GM18907 (cell line): Measurements from ENCODE around the gene MT1X.
"Not testable (repeated sequence)": the region's sequence is repeated elsewhere in the genome, so short reads cannot be mapped to it uniquely, and the experiment has no call there.

Source experiments
- ATAC-seq: cut with Tn5 transposase; IDR thresholded peaks from one replicate; pipeline ENCODE4 v1.9.1; 2021; ENCODE audit warnings: mild to moderate bottlenecking, moderate library complexity; ENCODE audit not compliant: unreplicated experiment

The MT1X gene

DNA sequence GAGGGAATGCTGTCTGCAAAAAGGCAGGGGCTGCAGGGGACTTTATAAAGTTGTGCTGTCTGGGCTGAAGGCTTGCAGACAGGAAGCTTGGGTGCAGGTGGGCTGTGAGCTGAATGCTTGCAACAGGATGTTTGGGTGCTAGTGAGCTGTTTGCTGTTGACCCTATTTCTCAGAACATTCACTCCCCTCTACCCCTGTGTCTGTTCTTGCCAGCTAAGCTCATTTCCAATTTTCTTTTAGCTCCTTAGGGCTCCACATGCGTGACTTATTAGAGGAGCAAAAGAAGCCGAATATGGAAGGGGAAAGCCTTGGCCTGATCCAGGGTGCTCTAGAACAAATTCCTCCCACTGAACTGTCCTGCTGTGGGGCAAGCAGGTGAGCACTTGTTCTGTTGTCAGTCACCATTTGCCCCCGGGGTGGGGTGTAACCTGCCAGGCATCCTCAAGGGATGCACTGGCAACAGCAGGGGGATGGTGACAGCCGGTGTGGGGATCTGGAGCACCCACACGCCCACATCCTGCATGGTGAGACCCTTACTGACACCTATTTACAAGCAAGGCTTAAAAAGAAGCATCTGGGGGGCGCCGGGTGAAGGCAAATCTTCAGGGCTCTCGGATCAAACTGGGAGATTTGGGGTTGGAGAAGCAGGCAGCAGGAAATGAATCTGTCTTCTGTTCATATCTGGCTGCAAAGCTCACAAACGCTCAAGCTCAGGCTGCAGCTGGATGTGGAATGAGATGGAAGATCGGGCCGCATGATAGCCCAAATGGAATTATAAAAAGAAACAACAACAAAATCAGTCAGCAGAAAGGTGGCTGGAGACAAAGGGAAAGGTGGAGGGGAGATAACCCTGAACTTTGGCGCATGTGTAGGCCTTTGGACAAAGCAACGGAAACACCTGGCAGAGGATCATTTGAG is 26.5 kb downstream of the MT1X start:
- no peak for ATAC-seq

DNA sequence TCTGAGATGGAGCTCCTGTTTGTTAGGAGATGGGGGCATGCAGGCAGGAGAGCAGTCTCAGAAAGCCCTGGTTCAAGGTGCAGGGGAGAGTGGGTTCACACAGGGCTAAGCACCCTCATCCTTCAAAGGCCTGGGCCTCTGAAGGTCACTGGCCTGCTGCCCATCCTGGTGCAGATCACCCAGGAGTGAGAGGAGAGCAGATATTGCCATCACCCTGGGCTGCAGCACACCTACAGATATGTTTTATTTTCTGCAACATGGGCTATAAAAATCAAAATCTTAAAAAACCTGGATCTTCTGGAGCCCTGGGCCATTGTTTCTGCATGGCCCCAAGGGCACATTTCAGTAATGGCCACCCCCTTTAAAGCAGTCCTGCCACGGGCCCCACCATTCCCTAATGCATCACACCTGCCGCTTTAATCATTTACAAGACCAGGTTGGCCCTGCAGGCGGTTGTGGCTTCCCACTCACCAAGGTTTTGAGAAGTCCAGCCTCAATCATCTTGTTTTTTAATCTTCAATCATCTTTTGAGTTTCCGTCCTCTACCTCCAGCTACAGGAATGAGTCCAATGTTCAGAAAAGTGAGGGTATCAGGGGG is 27.3 kb downstream of the MT1X start:
- ATAC-seq = peak; percentile 44

DNA sequence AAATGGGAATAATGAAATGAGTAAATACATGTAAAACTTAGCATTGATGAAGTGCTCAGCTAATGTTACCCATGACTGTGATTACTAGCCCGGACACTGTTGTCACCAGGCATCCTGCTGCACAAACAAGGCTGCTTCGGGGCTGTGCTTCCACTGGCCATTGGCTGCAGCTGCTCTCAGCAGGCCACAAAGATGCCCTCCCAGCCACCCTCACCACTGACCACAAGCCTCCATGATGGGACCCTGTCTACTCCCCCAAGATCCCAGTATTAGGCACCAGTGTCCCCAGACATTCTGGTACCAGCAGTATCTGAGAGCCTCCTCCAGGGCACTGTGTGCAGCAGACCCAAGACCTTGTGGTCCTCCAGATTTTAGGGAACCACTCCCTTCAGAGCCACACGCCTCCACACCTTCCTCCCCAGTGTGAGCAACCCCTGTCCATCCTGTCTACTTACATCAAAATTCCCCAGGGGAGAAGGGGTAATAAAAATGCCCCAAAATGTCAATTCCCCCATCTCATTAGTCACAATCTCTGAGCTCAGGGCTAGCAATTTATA is 28.0 kb downstream of the MT1X start:
- peak; percentile 28 for ATAC-seq

DNA sequence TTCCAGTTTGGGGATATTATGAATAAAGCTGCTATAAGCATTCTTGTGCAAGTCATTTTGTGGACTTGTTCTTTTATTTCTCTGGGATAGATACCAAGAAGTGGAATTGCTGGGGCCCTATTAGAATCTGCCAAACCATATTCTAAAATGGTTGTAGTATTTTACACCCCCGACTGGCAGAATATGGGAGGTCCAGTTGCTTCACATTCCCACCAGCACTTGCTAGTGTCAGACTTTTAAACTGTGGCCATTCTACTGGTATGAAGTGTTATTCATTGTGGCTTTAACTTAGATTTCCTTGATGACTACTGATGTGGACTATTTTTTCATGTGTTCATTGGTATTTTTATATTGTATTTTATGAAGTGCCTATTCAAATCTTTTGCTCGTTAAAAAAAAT is 29.6 kb downstream of the MT1X start:
- no peak for ATAC-seq

DNA sequence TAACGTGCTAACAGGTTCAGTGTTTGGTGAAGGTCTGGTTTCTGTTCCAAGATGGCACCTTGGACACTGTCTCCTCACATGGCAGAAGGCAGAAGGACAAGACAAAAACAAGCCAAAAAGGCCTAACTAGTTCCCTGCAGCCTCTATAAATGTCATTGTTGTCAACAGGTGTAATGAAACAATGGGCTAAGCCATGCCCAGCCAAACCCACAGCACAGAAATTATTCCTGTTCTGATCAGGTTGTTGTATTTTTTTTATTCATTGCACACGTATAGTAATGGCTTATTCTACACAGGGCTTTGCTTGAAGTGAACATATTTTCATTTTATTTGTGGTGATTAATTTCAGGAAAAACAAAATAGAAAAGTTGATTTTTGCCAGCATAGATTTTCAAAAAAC is 31.5 kb downstream of the MT1X start:
- ATAC-seq = no peak

DNA sequence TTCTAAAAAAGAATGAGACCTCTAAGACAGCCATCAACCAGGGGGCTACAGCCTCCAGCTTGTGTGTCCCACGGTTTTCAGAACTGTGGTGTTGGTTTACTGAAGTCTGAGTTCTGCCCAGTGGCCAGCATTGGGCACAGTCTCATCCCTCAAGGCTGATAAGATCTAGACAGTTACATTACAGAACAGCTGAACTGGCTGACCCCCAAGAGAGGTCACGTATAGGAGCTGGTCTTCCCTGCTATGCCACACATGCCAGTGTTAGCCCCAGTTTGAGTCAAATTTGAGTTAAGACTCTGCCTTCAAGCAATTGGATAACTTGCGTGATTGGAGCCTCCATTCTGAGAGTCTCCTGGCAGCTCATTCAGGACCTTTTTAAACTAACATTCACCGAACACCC is 32.9 kb downstream of the MT1X start:
- ATAC-seq = no peak

DNA sequence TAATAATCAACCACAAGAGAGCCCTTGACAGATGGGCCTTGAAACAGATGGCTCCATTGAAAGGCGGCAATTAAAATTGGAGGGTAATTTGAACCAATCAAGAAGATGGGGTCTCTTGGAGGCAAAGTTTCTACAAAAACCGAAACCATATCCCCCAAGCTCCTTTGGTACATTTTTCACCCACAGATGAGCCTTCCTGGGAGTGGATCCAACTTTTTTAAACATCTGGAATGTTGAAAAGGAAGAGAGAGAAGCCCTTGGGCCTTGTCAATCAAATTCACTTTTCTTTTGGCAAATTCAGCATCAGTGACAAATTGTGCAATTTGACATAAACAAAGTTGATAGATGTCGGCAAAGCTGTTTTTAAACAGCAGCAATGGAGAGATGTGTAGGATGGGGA is 34.5 kb downstream of the MT1X start:
- ATAC-seq = no peak

DNA sequence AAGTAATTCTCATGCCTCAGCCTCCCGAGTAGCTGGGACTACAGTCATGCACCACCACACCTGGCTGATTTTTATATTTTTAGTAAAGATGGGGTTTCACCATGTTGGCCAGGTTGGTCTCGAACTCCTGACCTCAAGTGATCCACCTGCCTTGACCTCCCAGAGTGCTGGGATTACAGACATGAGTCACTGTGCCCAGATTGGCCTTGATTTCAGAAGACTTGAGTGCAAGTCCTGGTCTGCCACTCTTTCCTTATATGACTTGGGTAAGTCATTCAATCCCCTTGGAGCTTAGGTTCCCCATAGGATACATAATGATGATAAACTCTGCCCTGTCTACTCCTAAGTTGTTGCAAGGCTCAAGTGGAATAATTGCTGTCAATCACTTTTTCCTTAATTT is 35.3 kb downstream of the MT1X start:
- ATAC-seq = not testable (repeated sequence)

DNA sequence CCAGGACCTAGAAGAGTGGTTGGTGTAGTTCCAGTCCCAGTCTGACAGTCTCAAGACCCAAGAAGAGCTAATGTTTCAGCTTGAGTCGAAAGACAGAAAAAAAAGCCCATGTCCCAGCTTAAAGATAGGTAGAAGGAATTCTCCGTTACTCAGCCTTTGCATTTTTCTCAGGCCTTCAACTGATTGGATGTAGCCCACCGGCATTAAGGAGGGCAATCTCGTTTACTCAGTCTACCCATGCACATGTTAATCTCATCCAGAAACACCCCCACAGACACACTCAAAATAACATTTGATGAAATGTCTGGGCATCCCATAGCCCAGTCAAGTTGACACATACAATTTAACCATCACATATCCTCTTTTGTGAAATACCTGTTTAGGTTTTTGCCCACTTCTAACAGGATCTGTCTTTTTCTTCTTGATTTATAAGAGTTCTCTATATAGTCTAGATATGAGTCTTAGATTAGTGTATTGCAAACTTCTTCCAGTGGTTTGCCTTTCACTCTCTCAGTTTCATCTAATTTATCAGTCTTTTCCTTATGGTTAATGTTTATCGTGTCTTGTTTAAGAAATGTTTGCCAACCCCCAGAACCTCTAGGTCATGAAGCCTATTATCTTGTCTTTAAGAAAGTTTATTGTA is 40.1 kb downstream of the MT1X start:
- ATAC-seq = no peak

DNA sequence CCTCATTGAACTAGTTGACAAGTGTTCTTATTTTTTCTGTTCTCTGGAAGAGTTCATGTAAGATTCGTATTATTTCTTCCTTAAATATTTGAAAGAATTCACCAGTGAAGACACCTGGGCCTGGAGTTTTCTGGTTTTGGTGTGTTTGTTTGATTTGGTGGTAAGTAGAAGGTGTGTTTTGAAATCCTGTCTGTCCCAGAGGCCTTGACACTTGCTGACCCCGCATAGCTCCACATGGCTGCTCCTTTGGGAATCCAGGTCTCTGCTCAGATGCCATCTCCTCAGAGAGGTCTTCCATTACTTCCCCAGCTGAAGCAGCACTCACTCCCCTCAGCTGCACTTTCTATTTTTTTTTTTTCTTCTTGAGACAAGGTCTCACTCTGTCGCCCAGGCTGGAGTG is 41.9 kb downstream of the MT1X start:
- ATAC-seq = no peak

DNA sequence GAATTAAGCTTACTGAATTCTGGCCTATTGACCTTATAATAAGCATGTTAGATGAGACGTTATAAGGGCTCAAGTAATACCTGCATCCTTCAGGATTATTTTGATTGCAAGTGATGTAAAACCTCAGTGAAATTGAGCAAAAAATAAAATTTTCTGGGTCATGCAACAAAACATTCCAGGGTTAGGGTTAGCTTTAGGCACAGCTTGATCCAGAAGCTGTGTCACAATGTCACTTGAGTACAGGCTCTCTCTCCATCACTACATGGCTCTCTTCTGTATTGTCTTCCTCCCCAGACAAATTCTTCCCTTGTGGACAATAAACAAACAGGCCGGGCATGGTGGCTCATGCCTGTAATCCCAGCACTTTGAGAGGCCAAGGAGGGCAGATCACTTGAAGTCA is 44.0 kb downstream of the MT1X start:
- ATAC-seq = no peak

DNA sequence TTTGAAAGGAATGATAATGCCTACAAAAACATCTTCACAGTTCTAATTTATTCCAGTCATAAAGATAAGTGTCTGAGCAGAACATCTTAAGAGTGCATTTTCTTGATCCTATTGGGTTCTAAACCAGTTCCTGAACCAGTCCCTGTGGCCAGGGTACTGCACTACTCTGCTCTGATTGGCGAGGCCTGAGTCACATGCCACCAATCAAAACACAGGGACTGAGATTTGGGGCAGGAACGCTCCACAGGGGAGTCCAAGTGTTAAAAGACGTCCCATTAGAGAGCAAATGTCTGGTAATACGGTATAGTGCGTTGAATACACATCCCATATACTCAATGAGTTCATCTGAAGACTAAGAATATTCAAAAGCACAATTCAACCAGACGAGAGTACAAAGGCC is 44.7 kb downstream of the MT1X start:
- ATAC-seq = no peak

DNA sequence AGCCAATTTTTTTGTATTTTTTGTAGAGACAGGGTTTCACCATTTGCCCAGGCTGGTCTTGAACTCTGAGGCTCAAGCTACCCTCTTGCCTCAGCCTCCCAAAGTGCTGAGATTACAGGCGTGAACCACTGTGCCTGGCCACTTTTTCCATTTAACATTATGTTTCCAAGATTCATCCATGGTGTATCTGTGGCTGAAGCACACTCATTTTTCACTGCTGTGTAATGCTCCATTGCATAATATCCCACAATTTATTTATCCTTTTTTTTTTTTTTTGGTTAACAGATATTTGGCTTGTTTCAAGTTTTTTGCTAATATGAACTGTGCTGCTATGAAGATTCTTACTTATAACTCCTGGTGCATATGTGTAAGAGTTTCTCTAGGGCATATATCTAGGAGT is 45.8 kb downstream of the MT1X start:
- no peak for ATAC-seq

DNA sequence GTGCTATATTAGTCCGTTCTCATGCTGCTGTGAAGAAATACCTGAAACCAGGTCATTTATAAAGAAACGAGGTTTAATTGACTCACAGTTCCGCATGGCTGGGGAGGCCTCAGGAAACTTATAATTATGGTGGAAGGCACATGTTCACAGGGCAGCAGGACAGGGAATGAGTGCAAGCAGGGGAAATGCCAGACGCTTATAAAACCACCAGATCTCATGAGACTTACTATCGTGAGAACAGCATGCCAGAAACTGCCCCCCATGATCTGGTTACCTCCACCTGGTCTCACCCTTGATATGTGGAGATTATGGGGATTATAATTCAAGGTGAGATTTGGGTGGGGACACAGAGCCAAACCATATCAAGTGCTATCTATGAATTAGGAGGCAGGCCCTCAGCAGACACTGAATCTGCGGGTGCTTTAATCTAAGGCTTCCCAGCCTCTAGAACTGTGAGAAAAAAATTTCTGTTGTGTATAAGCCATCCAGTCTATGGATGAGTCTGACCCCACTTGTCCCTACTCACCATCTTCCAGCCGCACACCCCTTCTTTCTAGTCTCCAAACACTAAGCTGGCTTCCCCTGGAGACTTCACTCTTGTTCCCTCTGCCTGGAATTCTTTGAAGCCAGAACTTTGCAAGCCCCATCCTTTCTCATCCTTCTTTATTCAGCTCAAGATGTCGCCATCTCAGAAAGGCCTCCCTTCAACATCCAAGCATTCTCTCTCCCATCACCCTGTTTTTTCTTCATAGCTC is 46.9 kb downstream of the MT1X start:
- ATAC-seq = no peak

DNA sequence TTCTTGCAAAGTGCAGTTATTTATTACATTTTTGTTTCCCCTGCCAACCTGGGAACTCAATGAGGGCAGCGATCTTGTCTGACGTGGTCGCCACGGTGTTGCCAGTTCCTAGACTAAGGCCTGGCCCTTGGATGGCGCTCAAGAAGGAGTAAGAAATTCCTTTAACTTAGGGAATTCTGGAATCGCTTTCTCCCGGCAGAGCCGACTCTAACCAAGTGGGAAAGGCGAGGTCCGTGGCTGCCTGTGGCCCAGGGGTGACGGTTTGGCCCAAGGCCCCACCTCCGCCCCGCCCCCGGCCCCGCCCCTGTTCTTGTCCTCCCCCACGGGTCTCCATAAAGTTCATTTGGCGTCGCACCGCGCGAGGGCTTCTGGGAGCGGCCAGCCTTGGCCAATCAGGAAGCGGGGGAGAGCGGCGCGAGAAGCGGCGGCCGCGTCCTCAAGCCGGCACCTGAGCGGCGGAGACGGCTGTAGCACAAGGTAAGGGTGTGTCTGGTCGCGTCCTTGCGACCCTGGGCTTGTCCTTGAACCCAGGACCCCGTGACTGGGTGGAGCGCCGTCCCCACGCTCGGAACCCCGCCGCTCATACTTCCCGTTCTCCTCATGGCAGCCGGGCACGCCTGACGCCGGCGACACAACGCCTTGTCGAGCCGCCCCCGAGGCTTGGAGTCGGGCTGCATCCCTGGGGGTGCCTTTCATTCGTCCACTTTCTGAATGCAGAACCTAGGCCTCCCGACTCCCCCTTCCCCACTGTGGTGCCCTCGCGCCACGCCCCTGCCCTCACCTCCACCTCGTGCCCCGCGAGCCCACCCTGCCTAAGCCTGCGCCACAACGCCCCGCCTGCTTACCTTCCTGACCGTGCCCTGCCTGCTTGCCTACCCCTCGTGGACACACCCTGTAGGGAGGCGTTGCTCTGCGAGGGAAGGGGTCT is 47.7 kb downstream of the MT1X start, which contains the start of gene NUP93:
NUP93 (plus strand) TSS at position 395 of the 928 bp plus-strand sequence. CDS start 18,119 bp downstream, outside the sequence.
- ATAC-seq = peak; percentile 72

DNA sequence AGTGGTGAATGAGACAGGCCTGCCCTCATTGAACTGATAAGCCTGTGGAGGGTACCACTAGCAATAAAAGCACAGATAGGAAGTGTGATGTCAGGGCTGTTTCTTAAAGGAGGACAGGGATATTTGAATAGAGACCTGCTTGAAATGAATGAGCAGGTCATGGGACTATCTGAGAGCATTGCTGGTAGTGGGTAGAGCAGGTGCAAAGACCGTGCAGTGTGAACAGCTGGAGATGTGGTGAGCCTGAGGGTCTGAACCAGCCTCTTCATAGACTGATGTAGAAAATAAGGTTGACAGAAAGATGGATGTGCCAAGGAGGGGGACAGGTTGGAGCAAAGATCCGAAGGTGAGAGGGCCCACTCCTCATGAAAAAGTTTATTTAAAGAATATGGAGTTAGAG is 50.1 kb downstream of the MT1X start:
- ATAC-seq = peak; percentile 56

DNA sequence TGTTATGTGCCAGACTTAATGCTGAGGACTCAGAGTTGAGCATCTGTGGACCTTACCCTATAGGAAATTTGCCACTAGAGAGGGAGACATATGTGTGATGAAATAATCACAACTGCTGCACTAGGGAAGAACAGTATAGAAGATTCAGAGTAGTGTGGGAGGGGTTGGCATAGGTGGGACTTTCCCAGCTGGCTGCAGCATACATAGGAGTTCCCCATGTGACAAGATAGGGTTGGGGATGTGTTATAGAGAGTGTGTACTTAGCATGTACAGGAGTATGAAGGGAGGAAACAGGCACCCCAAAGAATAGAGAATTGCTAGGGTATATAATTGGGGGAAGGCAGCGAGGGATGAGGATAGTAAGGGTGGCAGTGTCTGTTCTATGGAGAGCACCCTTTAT is 50.6 kb downstream of the MT1X start:
- peak; percentile 42 for ATAC-seq
